GM12801 (cell line): ENCODE data around the gene DYNLRB2.

Experiments used
- TF ChIP-seq, protein P1 (sequence below): IDR thresholded peaks from one replicate; pipeline ENCODE4 v1.5.1; 2011; ENCODE audit warnings: control low read depth; ENCODE audit not compliant: insufficient read length; ENCODE audit errors: extremely low read depth

DYNLRB2 gene

DNA sequence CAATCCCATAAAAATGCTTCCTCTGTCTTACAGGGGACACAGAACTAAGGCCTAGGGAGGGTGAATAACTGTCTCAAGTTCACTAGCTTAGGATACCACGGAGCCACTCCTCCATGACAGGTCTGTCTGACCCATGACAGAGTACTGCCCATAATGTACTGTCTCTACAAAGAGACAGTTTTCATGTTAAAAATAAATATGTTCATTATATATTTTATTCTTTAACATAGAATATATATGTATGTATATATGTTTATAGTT, 28.3 kb upstream of the DYNLRB2 start:
- TF ChIP-seq, protein P1, sequence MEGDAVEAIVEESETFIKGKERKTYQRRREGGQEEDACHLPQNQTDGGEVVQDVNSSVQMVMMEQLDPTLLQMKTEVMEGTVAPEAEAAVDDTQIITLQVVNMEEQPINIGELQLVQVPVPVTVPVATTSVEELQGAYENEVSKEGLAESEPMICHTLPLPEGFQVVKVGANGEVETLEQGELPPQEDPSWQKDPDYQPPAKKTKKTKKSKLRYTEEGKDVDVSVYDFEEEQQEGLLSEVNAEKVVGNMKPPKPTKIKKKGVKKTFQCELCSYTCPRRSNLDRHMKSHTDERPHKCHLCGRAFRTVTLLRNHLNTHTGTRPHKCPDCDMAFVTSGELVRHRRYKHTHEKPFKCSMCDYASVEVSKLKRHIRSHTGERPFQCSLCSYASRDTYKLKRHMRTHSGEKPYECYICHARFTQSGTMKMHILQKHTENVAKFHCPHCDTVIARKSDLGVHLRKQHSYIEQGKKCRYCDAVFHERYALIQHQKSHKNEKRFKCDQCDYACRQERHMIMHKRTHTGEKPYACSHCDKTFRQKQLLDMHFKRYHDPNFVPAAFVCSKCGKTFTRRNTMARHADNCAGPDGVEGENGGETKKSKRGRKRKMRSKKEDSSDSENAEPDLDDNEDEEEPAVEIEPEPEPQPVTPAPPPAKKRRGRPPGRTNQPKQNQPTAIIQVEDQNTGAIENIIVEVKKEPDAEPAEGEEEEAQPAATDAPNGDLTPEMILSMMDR, result no peak

DNA sequence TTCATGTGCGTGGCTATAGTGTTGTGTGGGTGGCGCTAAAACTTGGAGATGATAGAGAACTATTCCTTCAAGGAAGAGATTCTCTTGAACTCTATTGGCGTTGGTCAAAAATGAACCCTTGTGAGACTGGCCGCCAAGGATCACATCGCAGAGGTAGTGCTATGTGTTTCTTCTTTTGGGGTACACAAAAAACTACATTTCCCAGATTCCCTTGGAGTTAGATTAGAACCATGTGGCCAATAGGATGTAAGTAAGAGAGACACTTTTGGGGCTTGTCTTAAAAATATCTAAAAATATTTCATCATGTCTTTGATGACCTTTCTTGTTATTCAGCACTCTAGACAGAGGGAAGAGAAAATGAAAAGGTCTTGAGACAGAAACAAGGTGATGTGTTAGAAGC, 25.4 kb upstream of the DYNLRB2 start:
- TF ChIP-seq, protein P1, result no peak

DNA sequence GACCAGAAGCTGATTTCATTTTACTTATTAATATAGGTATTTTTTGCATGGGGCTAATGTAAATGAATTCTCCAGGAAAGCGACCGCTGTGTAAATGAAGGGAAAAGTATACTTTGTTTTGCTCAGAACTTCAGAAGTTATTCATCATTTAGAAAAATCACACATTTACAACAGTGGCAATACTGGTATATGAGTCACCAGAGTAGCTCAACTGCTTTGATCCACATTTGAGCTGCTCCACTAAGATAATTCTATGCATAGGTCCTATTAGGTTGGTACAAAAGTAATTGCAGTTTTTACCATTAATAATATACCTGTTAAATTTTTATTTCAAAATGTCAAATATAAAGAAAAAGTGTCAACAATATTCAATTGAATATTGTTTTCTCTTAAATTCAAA, 22.9 kb upstream of the DYNLRB2 start:
- TF ChIP-seq, protein P1, result no peak

DNA sequence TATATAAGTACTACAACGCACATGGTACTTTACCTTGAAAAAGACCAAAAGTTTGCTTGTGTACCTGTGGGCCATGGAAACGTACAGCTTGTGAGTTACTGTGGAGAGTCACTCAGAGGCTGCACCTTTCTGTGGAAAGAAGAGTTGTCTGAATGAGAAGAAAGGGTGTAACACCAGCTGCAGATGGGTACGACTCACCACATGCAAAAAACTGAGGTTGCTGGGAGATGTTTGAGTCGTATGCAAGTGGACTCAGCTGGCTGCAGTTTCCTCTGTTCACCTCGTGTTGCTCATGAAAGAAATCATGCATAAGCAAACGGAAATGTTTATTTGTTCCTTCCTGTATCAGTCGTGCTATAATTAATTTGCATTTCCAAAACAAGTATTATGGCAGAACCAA, 22.4 kb upstream of the DYNLRB2 start:
- TF ChIP-seq, protein P1, result no peak

DNA sequence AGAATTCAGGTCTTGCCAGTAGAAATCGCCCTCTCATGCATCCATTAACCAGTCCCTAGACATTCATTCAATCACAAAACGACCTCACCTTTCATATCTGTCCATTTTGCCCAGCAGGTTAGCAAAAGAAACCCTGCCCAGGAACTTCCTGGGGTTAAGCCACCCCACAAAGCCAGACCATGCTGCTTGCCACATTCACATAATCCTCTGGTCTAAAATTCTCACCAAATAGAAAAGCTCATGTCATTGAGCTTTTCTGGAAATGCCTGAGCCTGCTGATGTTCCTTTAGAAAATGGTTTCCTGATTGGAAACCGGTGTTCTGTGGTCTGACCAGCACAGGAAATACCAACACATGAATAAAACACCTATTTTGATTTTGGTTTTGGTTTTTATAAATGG, 21.6 kb upstream of the DYNLRB2 start:
- TF ChIP-seq, protein P1, result no peak

DNA sequence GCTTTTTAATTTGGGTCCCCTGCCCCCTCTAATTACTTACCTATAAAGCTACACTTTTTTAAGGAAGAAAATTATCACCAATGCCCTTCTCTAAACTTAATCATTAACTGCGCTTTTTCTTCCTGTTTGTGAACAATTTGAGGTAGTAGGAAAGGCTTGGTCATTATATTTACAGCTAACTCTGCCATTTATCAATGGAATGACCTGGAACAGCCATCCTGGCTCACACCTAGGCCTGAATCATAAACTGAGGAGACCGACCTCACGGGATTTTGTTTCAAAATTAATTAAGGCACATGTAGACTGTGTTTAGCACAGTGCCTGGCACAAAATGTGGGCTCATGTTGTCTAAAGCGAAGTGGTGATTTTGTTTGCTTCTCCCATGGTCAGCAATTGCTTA, 15.4 kb upstream of the DYNLRB2 start:
- TF ChIP-seq, protein P1, result no peak

DNA sequence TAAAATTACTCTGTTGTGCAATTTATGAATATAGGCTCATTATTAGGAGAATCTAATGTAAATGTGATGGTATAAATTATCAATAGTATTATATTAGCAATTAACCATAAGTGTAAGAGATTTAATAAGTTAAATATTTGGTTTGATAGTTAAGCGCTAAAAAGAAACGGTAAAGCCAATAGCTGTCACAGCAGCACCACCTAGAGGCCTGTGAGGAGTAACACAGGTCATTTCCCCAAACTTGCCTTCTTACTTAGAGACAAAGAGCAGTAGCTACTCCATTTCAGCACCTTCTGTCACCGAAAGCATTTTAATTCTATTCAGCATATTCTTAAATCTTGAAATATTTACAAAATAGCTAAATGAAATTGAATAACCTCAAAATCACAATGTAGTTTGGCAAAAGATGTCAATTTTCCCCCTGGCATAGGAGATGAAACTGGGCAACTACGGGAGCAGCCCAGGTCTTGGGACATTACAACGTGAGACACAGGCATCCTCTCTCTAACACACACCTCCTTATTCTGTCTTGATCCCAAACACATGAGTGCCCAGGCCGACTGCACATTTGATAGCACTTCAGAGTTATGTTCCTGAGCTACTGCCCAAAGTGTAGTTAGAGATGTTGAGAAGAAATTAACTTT, 14.3 kb upstream of the DYNLRB2 start:
- TF ChIP-seq, protein P1, result no peak

DNA sequence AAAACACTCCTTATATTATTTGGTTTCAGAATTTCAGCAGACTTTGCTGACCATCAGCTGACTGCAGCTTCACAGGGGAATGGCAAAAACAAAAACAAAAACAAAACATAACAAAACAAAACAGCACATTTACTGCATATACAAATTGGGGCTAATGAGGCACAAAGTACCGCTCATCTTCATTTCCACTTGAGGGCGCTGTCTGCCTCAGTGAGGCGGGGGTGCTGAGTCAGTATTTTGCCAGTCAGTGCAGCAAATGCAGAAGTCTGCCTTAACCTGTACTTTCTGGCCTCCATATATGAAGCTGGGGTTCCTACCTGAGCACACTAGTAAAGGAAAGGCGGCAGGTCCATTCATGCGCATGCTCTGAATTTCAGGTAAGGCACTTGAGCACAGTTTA, 13.5 kb upstream of the DYNLRB2 start:
- TF ChIP-seq, protein P1, result no peak
